HEK293 (cell line): ENCODE measurements around the gene FAM168B.

Experiments
- CTCF ChIA-PET: fragments of 350-600 bp; formaldehyde crosslinking; extraction: SDS; loops from one replicate; lab custom pipeline; 2021; ENCODE audit warnings: antibody characterized with exemption; lab: Yijun Ruan, JAX
- POLR2A ChIA-PET: fragments of 300-600 bp; formaldehyde crosslinking; extraction: SDS; loops from one replicate; lab custom pipeline; 2020; ENCODE audit warnings: antibody characterized with exemption, inconsistent platforms; lab: Yijun Ruan, JAX
- H3K27ac ChIP-seq: fragments of 200-500 bp; sonication (Bioruptor generic); 2 replicates; pipeline ENCODE4 v1.5.1; 2014; ENCODE audit warnings: low read depth, low read length, control low read depth, inconsistent platforms; ENCODE audit errors: extremely low read depth
- H3K36me3 ChIP-seq, 2 experiments: fragments of 200-500 bp in 1 of 2; sonication (Bioruptor generic) in 1 of 2; 1 replicate in 1 of 2; 2 replicates in 1 of 2; pipeline ENCODE4 v1.5.1; 2014 to 2017; ENCODE audit warnings: inconsistent platforms in 2 of 2, low read length in 2 of 2; ENCODE audit not compliant: control insufficient read depth in 2 of 2, insufficient read depth in 1 of 2
- H3K4me1 ChIP-seq: fragments of 200-500 bp; sonication (Bioruptor generic); 2 replicates; pipeline ENCODE4 v1.5.1; 2014; ENCODE audit warnings: mild to moderate bottlenecking, low read length, inconsistent platforms; ENCODE audit not compliant: control insufficient read depth, insufficient read depth
- H3K4me3 ChIP-seq: 2 replicates; pipeline ENCODE4 v1.5.1; 2011; ENCODE audit warnings: low read depth, mild to moderate bottlenecking, control low read depth, low read length, moderate library complexity
- H3K9me3 ChIP-seq: fragments of 200-500 bp; sonication (Bioruptor generic); 2 replicates; pipeline ENCODE4 v1.5.1; 2014; ENCODE audit warnings: low read depth, low read length, inconsistent platforms; ENCODE audit not compliant: control insufficient read depth, insufficient read depth
- BCL11A ChIP-seq: fragments of 450-650 bp; formaldehyde crosslinking; IDR thresholded peaks from 2 replicates; pipeline ENCODE4 v1.5.1; 2016; ENCODE audit warnings: low read depth, missing biosample characterization, missing genetic modification characterization
- KLF1 ChIP-seq: fragments of 450-650 bp; formaldehyde crosslinking; IDR thresholded peaks from 2 replicates; pipeline ENCODE4 v1.5.1; 2016; ENCODE audit warnings: missing biosample characterization, missing genetic modification characterization
- KLF16 ChIP-seq: fragments of 450-650 bp; formaldehyde crosslinking; IDR thresholded peaks from 2 replicates; pipeline ENCODE4 v1.5.1; 2017; ENCODE audit warnings: missing biosample characterization, missing genetic modification characterization
- SETDB1 ChIP-seq: IDR thresholded peaks from one replicate; pipeline ENCODE4 v1.6.1; 2017; ENCODE audit warnings: mild to moderate bottlenecking, low read length, moderate library complexity, mixed read lengths; ENCODE audit not compliant: insufficient read length
- TRIM28 ChIP-seq: IDR thresholded peaks from 2 replicates; pipeline ENCODE4 v1.6.1; 2011; ENCODE audit warnings: low read length, control low read depth, borderline replicate concordance
- ZBTB48 ChIP-seq: fragments of 450-650 bp; formaldehyde crosslinking; IDR thresholded peaks from 2 replicates; pipeline ENCODE4 v1.5.1; 2016; ENCODE audit warnings: missing biosample characterization, missing genetic modification characterization
- ZBTB8A ChIP-seq: fragments of 450-650 bp; formaldehyde crosslinking; IDR thresholded peaks from 2 replicates; pipeline ENCODE4 v1.5.1; 2016; ENCODE audit warnings: missing biosample characterization, missing genetic modification characterization
- ZFP69B ChIP-seq: fragments of 450-650 bp; formaldehyde crosslinking; IDR thresholded peaks from 2 replicates; pipeline ENCODE4 v1.5.1; 2016; ENCODE audit warnings: missing biosample characterization, missing genetic modification characterization
- ZIC2 ChIP-seq: fragments of 450-650 bp; formaldehyde crosslinking; IDR thresholded peaks from 2 replicates; pipeline ENCODE4 v1.5.1; 2016; ENCODE audit warnings: missing biosample characterization, missing genetic modification characterization
- ZNF133 ChIP-seq: fragments of 450-650 bp; formaldehyde crosslinking; IDR thresholded peaks from 2 replicates; pipeline ENCODE4 v1.5.1; 2016; ENCODE audit warnings: missing biosample characterization, missing genetic modification characterization
- ZNF155 ChIP-seq: fragments of 450-650 bp; formaldehyde crosslinking; IDR thresholded peaks from 2 replicates; pipeline ENCODE4 v1.5.1; 2016; ENCODE audit warnings: missing biosample characterization, missing genetic modification characterization
- ZNF311 ChIP-seq: fragments of 450-650 bp; formaldehyde crosslinking; IDR thresholded peaks from 2 replicates; pipeline ENCODE4 v1.5.1; 2017; ENCODE audit warnings: missing biosample characterization, missing genetic modification characterization, borderline replicate concordance
- ZNF394 ChIP-seq: fragments of 450-650 bp; formaldehyde crosslinking; IDR thresholded peaks from 2 replicates; pipeline ENCODE4 v1.5.1; 2016; ENCODE audit warnings: missing biosample characterization, missing genetic modification characterization, mild to moderate bottlenecking, moderate library complexity, borderline replicate concordance
- ZNF513 ChIP-seq: fragments of 450-650 bp; IDR thresholded peaks from 2 replicates; pipeline ENCODE4 v1.5.1; 2018; ENCODE audit warnings: missing biosample characterization, missing genetic modification characterization
- ZNF610 ChIP-seq: fragments of 450-650 bp; formaldehyde crosslinking; IDR thresholded peaks from 2 replicates; pipeline ENCODE4 v1.5.1; 2016; ENCODE audit warnings: missing biosample characterization, missing genetic modification characterization, borderline replicate concordance
- ZNF645 ChIP-seq: fragments of 450-650 bp; formaldehyde crosslinking; IDR thresholded peaks from 2 replicates; pipeline ENCODE4; 2016; ENCODE audit warnings: missing biosample characterization, missing genetic modification characterization
- ZNF76 ChIP-seq: fragments of 450-650 bp; formaldehyde crosslinking; IDR thresholded peaks from 2 replicates; pipeline ENCODE4; 2016; ENCODE audit warnings: low read depth, missing biosample characterization, missing genetic modification characterization, borderline replicate concordance
- ZNF843 ChIP-seq: fragments of 450-650 bp; formaldehyde crosslinking; IDR thresholded peaks from 2 replicates; pipeline ENCODE4 v1.5.1; 2016; ENCODE audit warnings: missing biosample characterization, missing genetic modification characterization
- ZSCAN23 ChIP-seq: fragments of 450-650 bp; formaldehyde crosslinking; IDR thresholded peaks from 2 replicates; pipeline ENCODE4 v1.5.1; 2016; ENCODE audit warnings: missing biosample characterization, missing genetic modification characterization
- TF ChIP-seq, protein P1 (sequence below): fragments of 450-650 bp; formaldehyde crosslinking; conservative IDR thresholded peaks from 2 replicates; pipeline ENCODE4 v1.5.1; 2016; ENCODE audit warnings: low read depth, missing biosample characterization, missing genetic modification characterization

Gene FAM168B

DNA sequence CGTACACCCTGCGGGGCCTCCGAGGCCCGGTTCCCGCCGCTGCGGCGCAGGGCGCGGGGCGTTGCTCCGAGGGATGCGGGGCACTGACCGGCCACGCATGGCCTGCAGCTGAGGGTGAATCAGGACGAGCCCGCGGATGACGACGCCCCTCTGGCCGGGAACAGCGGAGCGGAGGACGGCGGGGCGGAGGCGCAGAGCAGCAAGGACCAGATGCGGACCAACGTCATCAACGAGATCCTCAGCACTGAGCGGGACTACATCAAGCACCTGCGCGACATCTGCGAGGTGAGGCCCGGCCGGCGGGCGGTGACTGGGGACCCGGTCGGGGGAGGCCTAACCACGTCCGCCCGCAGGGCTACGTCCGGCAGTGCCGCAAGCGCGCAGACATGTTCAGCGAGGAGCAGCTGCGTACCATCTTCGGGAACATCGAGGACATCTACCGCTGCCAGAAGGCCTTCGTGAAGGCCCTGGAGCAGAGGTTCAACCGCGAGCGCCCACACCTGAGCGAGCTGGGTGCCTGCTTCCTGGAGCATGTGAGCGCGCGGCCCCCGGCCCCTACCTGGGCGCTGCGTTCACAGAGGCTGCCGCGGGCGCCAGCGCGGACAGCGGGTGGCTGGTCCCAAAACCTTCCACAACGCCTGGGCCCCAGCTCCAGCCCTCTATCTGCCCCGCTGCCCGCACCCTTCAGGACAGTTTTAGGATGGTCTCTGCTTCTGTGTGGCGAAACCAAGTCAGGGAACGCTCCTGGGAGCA is 53.2 kb downstream of the FAM168B start (continued):
- TF ChIP-seq ZNF513 (tag by site-specific recombination) = no peak
- no peak for TF ChIP-seq TRIM28
- no peak for TF ChIP-seq SETDB1
- no peak for TF ChIP-seq ZBTB48 (tag by site-specific recombination)
- TF ChIP-seq ZNF155 (tag by site-specific recombination) = no peak
- TF ChIP-seq ZBTB8A (tag by site-specific recombination) = no peak
- no peak for TF ChIP-seq ZSCAN23
- no peak for TF ChIP-seq ZFP69B (tag by site-specific recombination)
- no peak for TF ChIP-seq BCL11A (tag by site-specific recombination)
- no peak for TF ChIP-seq ZNF610 (tag by site-specific recombination)
- TF ChIP-seq ZNF645 (tag by site-specific recombination) = no peak
- no peak for TF ChIP-seq ZIC2 (tag by site-specific recombination)

GRCh38 chr2:131039535-131039907 is 53.7 kb downstream of the FAM168B start:
- no peaks in the 10 kb centered on the region for H3K9me3 ChIP-seq
- peaks cover 0 to 11% of the 10 kb centered on the region in 2 experiments; a peak in 1 of 3 replicates for H3K36me3 ChIP-seq
- no peaks in the 10 kb centered on the region; the same call in 1 of the 2 replicates for H3K4me1 ChIP-seq
- no peak overlapping the region for H3K27ac ChIP-seq
- TF ChIP-seq KLF1 (tag by site-specific recombination) (no peak), ZNF133 (no peak), ZNF76 (tag by site-specific recombination) (no peak), ZNF311 (tag by site-specific recombination) (no peak), KLF16 (tag by site-specific recombination) (no peak), ZNF394 (tag by site-specific recombination) (no peak), ZNF843 (tag by site-specific recombination) (no peak), ZNF513 (tag by site-specific recombination) (no peak)
- TF ChIP-seq, protein P1, sequence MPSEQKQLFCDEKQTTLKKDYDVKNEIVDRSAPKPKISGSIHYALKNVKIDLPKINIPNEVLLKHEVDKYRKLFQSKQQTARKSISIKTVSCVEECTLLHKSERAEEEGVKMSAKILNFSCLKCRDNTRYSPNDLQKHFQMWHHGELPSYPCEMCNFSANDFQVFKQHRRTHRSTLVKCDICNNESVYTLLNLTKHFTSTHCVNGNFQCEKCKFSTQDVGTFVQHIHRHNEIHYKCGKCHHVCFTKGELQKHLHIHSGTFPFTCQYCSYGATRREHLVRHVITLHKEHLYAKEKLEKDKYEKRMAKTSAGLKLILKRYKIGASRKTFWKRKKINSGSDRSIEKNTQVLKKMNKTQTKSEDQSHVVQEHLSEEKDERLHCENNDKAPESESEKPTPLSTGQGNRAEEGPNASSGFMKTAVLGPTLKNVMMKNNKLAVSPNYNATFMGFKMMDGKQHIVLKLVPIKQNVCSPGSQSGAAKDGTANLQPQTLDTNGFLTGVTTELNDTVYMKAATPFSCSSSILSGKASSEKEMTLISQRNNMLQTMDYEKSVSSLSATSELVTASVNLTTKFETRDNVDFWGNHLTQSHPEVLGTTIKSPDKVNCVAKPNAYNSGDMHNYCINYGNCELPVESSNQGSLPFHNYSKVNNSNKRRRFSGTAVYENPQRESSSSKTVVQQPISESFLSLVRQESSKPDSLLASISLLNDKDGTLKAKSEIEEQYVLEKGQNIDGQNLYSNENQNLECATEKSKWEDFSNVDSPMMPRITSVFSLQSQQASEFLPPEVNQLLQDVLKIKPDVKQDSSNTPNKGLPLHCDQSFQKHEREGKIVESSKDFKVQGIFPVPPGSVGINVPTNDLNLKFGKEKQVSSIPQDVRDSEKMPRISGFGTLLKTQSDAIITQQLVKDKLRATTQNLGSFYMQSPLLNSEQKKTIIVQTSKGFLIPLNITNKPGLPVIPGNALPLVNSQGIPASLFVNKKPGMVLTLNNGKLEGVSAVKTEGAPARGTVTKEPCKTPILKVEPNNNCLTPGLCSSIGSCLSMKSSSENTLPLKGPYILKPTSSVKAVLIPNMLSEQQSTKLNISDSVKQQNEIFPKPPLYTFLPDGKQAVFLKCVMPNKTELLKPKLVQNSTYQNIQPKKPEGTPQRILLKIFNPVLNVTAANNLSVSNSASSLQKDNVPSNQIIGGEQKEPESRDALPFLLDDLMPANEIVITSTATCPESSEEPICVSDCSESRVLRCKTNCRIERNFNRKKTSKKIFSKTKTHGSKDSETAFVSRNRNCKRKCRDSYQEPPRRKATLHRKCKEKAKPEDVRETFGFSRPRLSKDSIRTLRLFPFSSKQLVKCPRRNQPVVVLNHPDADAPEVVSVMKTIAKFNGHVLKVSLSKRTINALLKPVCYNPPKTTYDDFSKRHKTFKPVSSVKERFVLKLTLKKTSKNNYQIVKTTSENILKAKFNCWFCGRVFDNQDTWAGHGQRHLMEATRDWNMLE (tag by site-specific recombination) = no peak
- ChIA-PET POLR2A (no interaction called here), CTCF (no interaction called here)
- no peak overlapping the region for H3K4me3 ChIP-seq
